HG03108 (cell line): Measurements from ENCODE around the gene NCF4.

Source experiments
- ATAC-seq: cut with Tn5 transposase; IDR thresholded peaks from one replicate; pipeline ENCODE4 v1.9.1; 2021; ENCODE audit warnings: moderate library complexity; ENCODE audit not compliant: unreplicated experiment

NCF4 gene

GRCh38 chr22:36863979-36864378 lies 3.2 kb downstream of the NCF4 start:
- no peak for ATAC-seq

DNA sequence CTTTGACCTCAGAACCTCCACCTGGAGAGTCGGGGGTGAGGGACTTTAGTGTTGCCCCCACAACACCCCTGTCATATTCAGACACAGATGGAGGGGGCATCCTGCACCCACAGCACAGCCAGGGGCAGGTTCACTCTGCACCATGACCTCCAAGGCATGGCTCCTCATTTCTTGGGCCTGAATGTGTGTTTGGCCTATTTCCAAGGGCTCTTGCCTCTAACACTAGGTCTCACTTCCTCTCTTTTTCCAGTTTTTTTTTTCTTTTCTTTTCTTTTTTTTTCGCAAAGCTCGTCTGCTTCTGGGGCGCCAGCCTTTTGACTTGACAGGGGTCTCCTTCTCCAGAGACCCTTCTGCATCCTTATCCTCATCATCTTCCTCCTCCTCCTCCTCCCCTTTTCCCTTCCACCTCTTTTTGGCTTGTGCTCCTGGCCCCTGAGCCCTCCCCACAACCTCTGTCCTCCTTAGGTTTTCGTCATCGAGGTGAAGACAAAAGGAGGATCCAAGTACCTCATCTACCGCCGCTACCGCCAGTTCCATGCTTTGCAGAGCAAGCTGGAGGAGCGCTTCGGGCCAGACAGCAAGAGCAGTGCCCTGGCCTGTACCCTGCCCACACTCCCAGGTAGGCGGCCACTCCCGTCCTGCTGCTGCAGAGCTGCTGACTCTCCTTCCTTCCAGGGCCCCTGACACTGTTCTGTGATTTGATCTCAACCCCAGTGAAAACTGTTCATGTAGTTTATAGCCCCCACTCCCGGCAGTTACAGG lies 3.8 kb downstream of the NCF4 start:
- ATAC-seq, result no peak

- no peak for ATAC-seq
Observed at GRCh38 chr22:36865346-36865745, 4.5 kb downstream of the NCF4 start.

DNA sequence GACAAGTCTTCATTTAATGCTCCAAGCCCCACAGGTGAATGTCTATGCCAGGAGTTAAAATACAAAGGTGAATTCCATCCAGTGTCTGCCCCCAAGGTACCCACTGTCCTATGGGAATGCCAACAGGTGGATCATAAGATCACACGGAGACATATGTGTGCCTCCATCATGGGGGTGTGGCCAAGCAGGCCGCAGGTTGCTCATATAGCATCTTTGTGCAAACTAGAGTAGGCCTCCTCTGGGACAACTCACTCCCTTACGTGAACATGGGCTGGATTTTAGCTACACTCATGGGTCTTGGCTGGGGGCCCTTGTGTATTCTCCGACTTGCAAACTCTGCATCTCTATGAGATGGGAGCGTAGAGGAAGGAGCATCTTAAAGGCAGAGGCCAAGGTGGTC lies 6.9 kb downstream of the NCF4 start:
- ATAC-seq, result no peak

DNA sequence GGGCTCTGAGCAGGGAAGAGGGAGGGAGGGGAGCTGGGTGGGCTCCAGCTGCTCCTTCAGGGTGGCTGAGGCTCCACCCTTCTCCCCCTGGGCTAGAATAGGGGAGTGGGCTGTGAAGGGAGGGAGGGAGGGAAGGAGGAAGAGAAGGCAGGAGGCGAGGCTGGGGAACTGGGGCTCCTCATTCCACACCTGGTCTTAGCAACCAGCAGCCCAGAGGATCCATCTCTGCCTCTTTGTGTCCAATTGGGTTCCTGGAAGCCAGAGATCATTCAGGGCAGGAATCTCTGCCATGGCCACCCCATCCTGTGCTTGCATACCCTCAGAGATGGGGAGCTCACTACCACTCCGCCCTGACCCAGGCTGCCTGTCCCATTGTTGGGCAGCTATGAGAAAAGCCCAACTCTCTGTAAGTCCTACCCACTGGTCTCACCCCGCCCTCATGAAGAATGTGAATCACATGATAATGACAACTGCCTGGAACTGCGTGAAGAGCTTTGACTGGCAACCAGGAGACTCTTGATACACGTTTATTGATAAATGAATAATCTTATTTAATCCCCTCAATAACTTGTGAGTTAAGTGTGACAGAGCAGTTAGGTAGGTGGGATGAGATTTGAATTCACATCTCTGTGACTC lies 7.9 kb downstream of the NCF4 start:
- no peak for ATAC-seq

GRCh38 chr22:36870250-36870649 lies 9.4 kb downstream of the NCF4 start:
- no peak for ATAC-seq

DNA sequence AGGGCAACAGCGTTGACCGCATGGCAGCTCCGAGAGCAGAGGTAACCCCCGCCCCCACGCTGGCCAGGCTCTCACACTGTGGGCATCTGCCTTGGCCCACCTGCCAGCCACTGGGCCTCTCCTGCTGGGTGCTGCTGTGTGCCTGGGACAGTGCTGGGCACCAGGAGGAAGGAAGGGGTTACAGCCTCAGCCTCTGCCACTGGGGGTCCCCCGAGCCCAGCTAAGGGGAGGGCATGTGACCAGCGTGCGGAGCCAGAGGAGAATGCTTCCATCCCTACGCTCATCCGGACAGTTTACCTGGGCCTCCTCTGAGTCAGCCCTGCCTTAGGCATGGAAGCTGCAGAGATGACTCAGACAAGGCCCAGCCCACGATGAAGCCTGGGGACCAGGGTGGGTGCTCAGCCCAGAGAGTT lies 10.9 kb downstream of the NCF4 start:
- ATAC-seq, result no peak

GRCh38 chr22:36872084-36872483 lies 11.3 kb downstream of the NCF4 start:
- no peak for ATAC-seq

DNA sequence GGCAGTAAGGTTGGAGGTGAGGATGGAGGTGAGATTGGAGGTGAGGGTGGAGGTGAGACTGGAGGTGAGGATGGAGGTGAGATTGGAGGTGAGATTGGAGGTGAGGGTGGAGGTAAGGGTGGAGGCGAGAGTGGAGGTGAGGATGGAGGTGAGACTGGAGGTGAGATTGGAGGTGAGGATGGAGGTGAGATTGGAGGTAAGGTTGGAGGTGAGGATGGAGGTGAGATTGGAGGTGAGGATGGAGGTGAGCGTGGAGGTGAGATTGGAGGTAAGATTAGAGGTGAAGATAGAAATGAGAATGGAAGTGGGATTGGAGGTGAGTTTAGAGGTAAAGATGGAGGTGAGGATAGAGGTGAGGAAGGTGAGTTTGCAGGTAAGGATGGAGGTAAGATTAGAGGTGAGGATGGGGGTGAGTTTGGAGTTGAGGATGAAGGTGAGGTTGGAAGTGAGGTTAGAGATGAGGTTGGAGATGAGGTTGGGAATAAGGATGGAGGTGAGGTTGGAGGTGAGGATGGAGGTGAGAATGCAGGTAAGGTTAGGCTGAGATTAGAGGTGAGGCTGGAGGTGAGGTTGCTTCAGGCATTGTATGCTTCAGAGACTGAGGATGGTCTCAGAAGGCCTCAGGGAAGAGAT lies 12.2 kb downstream of the NCF4 start:
- no peak for ATAC-seq

GRCh38 chr22:36873614-36874308 lies 13.0 kb downstream of the NCF4 start:
- ATAC-seq, result peak; percentile 88

DNA sequence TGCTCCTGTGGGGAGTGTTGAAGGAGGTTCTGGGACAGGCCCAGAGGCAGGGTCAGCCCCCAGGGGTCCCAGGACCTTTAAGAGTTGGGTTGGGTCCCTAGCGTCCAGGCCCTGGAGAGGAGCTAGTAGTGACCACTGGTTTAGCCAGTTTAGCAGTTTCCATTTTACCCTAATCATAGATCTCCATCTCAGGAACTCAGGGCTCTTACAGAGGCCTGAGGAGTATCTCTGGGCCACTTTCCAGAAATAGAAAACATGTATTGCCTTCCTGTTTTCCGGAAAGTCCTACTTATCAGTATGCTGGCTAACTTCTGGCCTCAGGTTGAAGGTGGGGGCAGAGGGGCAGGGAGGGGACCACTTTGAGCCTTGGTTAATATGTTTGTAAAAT lies 13.5 kb downstream of the NCF4 start:
- no peak for ATAC-seq

DNA sequence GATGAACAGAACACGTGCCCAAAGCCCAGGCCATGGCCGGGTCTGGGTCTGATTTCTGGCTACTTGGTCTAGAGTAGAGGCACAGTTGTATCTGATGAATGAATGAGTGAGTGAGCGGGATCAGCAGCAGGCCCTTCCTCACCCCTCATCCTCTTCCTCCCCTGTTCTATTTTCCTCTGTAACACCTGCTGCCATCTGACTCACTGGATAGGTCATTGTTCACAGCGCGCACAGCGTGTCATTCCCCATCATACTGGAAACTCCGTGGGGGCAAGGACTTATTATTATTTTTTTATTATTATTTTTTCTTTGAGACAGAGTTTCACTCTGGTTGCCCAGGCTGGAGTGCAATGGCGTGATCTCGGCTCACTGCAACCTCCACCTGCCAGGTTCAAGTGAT lies 13.9 kb downstream of the NCF4 start:
- no peak for ATAC-seq

DNA sequence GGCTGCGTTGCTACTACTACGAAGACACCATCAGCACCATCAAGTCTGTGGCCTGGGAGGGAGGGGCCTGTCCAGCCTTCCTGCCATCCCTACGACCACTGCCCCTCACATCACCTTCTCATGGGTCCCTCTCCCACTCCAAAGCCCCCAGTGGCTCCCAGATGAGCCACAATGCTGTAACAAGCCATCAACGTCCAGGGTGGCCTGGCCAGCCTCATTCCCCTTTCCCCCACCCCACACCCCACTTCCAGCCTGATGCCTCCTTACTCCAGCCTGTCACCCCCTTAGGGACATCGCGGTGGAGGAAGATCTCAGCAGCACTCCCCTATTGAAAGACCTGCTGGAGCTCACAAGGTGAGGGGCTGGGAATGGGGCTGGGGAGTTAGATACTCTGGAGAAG lies 14.9 kb downstream of the NCF4 start:
- ATAC-seq, result no peak

DNA sequence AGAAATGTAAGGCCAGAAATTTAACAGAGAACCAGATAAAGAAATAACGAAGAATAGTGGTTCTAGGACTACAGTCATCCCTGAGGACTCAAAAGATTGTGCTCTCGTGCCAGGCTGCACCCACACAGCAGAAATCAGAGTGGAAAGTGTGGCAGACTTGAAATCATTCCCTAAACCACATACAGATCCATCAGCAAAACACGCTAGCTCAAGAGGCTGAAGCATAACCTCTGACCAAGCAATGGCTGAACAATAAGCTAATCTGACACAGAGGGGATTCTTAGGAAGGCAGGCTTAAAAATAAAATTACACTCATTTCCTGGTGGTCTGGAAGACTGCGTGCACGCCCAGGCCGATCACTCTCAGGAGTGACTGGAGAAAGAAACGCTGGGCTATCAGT lies 19.0 kb downstream of the NCF4 start:
- ATAC-seq, result no peak

DNA sequence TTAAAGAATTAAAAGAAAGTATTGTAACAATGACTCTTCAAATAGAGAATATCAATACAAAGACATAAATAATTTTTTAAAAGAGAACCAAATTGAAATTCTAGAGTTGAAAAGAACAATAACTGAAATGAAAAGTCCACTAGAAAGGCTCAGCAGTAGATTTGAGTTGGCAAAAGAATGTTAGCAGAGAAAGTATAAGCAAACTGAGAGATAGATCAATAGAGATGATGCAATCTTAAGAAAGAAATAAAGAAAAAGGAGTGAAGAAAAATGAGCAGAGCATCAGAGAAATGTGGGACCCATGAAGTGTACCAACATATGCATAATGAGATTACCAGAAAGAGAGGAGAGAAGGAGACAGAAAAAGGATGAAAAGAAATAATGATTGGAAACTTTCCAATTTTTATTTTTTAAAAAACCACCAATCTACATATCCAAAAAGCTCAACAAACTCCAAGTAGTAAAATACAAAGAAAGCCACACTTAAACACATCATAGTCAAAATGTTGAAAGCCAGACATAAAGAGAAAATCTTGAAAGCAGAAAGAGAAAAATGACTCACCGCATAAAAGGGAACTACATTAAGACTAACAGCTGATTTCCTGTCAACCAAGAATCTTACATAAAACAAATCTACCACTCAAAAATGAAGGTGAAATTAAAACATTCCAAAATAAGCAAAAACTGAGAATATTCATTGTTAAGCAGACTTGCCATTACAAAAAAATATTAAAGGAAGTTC lies 20.9 kb downstream of the NCF4 start:
- no peak for ATAC-seq

DNA sequence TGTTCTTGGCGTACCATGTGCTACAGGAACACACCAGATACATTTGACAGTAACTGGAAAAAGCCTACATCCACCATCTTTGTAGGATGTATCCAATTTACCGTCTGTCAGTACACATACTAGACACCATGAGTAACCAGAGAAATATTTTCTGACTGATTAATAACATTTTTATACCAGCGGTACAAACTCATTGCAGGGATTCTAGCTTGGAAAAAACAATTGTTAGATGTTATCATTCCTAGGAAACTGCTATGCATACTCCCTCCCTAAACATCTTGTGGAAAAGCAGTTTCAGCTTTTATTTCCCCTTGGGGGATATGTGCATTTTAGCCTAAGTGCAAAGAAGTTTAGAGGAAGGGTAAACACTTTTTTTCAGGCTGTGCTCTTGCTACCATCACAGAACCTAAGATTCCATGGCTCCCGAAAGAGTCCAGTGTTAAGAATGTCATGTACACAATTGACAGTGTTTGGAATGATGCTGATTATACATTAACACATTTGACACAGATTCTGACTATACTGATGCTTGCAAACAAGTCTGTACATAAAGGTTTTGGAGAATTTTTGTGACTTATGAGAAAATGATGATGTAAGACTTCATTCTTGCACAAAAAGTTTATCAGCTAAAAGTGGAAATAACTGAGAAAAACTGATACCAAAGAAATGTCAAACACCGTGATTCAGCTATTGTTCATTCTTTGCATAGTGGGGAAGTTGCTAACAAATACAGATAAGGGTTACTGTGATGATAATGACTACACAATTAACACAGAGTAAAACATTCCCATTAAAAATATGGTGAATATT lies 23.7 kb downstream of the NCF4 start:
- no peak for ATAC-seq

- ATAC-seq, result no peak
Observed at GRCh38 chr22:36885474-36885873, 24.7 kb downstream of the NCF4 start.

DNA sequence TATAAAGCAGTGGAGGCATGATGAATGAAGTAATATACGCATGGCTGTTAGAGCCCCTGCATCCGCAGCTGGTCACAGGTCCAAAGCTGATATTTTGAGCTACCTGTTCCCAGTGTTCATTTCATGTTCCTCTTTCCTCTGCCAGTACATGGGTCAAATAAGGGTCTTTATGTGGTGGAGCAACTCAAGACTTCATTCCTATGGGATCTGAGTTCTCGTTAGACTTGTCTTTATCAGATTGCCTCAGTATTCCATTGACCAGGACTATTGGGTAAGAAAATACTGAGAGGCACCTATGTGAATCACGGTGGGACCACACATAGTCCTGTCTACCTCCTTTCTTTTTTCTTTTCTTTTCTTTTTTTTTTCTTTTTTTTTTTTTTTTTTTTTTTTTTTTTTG lies 25.2 kb downstream of the NCF4 start:
- no peak for ATAC-seq

DNA sequence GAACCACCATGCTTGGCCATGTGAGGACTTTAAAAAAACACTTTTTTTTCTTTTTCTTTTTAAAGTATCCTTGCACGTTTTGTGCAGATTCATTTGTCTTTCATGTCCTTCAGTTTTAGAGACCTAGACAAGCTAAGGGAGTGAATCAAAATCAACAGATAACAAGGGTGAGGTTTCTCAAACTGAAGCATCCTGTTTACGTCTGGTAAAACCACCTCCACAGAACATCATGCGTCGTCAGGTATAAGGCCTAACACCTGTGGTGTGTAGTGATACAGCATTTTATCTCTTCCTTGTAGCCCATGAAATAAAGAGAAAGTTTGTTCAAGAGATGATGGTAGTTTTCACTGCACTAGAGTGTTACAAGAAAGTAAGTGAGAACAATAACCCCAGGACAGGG lies 26.4 kb downstream of the NCF4 start:
- no peak for ATAC-seq

DNA sequence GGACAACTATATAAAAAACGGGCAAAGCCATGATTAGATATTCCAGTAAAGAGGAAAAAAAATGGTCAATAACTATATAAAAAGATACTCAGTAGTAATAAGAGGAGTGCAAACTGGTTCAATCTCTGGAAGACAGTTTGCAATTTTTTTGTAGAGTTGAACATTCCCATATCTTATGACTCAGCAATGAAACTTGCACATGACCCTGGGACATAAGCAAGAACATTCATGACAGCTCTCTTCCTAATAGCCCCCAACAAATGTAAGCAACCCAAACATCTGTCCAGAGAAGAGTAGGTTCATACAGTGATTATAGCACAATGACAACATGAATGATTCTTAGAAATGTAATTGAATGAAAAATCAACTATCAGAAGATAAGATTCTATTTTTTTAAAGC lies 30.8 kb downstream of the NCF4 start:
- no peak for ATAC-seq
